ENCODE data around the gene RNLS.
"Not testable (repeated sequence)": the region's sequence is repeated elsewhere in the genome, so short reads cannot be mapped to it uniquely, and the experiment has no call there.

DNA sequence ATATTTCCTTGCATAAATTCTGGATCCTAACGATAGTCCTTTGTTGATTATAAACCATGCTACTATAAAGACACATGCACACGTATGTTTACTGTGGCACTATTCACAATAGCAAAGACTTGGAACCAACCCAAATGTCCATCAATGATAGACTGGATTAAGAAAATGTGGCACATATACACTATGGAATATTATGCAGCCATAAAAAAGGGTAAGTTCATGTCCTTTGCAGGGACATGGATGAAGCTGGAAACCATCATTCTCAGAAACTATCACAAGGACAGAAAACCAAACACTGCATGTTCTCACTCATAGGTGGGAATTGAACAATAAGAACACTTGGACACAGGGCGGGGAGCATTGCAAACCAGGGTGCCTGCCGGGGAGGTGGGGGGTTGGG, 306.2 kb downstream of the RNLS start:
- TF ChIP-seq, protein P1, sequence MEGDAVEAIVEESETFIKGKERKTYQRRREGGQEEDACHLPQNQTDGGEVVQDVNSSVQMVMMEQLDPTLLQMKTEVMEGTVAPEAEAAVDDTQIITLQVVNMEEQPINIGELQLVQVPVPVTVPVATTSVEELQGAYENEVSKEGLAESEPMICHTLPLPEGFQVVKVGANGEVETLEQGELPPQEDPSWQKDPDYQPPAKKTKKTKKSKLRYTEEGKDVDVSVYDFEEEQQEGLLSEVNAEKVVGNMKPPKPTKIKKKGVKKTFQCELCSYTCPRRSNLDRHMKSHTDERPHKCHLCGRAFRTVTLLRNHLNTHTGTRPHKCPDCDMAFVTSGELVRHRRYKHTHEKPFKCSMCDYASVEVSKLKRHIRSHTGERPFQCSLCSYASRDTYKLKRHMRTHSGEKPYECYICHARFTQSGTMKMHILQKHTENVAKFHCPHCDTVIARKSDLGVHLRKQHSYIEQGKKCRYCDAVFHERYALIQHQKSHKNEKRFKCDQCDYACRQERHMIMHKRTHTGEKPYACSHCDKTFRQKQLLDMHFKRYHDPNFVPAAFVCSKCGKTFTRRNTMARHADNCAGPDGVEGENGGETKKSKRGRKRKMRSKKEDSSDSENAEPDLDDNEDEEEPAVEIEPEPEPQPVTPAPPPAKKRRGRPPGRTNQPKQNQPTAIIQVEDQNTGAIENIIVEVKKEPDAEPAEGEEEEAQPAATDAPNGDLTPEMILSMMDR (conservative IDR thresholded peaks at IDR 0.05; ENCODE audit: low read length): not testable (repeated sequence)
- not testable (repeated sequence) for TF ChIP-seq EZH2phosphoT487 (IDR thresholded peaks at IDR 0.05; ENCODE audit: borderline replicate concordance, low read depth, low read length)

Measured in OCI-LY7 (cell line).